NCI-H446 treated with DMSO at 0.1 percent for 48 hours (cell line): ENCODE measurements around the gene DYNLRB1.
"Not testable (repeated sequence)": the region's sequence is repeated elsewhere in the genome, so short reads cannot be mapped to it uniquely, and the experiment has no call there.

Source experiments
- DNase-seq: peaks from one replicate; lab custom pipeline; 2025; lab: John Stamatoyannopoulos, UW

DYNLRB1 gene

DNA sequence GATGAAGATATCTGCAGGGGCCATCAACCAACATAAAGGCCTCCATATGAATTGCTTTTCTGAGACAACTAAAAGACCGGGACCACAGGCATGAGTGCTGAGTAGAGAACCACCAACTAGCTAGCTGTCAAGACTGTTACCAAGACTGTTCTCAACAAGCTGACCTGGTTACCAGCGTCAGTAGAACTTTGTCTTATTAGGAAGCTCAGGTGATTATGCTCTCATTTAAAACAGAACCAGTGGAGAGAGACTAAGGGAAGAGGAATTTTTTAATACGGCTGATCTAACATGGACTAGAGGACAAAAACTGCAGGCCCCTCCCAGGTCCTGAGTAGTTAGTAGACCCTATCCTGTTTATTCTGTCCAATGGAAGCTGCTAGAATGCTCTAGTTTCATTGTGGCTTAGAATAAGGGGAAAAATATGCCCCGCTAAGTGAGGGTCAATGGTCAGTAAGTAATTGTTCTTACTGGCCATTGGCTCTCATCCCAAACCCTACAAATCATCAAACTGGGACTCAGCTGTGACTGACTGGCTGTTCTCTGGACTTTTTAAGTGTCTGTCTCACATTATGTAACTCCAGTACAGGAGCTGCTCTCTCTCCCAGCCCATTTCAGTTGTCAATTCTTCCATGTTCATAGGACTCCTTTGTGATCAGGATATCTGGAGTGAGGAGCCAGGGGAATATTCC, 3.8 kb upstream of the DYNLRB1 start:
- DNase-seq = no peak

DNA sequence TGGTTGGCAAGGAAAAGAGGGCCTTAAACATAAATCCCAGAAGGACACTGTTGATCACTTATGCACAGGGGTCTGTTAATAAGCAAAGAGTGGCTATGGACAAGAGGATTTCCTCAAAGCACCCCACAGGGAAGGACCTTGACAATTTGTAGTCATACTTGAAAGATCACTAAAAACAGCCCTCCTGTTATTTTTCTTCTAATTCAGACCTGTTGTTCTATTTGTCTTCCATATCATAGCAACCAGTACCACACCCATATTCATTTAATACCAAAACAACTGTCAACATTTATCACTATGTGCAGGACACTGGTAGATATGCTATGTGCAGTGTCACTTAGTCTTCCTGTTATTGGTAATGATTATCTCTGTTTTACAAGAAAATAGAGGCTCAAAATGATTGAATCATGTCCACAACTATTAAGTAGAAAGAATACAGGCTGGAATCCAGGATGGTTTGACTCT, 3.2 kb upstream of the DYNLRB1 start:
- DNase-seq = no peak

DNA sequence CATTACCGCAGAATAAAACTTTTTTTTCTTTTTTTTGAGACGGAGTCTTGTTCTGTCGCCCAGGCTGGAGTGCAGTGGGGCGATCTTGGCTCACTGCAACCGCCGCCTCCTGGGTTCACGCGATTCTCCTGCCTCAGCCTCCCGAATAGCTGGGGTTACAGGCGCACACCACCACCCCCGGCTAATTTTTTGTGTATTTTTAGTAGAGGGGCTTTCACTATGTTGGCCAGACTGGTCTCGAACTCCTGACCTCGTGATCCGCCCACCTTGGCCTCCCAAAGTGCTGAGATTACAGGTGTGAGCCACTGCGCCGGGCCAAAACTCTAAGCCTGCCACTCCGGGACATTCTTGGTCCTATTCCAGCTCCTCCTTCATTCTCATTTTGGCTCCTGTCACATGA, 2.2 kb upstream of the DYNLRB1 start:
- DNase-seq = not testable (repeated sequence)

DNA sequence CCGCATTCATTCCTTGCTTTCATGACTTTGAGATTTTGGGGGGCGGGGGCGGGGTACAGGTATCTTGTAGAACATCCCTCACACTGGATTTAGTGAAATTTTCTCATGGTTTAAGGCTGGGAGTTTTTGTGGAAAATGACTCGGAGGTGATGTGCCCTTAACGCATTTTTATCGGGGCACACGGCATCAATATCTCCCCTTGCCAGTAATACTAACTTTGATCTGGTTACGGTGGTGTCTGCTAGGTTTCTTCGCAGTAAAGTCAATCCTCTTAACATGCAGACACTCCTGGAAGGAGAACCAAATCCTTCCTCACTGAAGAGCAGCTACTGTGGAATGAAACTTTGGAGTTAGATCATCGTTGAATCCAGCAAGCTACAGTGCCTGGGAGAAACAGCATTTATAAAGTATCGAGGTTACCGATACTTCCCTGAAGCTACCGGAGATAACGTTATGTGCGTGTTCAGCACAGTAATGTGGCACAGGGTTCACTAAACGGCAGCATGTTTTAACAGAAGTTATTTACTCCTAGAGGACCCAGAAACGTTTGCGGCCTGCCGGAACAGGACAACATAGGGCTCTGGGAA, 1.2 kb upstream of the DYNLRB1 start:
- DNase-seq = no peak

DNA sequence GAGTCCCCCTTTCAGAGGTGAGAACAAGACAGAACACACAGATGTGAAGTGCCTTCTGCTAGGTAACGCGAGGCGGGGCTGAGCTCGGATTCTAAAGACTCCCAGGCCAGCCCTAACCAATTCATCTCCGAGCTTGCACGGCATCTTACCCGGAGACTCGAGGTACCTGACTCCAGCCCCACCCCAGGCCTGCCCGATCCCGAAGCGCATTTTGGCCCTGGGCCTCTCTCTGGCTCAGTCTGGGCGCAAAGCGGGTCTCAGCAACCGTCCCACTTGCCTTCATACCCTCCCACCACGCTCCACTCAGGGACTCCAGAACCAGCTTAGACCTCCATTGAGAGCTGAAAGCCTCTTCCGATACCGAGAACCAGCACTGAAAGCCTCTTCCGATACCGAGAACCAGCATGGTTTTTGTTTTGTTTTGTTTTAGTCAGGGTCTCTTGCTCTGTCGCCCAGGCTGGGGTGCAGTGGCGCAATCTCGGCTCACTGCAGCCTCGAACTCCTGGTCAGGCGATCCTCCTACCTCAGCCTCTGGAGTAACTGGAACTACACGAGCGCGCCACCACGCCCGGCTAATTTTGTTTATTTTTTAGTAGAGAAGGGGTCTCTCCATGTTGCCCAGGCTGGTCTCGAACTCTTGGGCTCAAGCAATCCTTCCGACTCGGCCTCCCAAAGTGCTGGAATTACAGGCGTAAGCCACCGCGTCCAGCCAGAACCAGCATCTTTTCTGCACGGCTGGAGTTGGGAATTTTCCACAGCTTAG, 557 bp upstream of the DYNLRB1 start:
- no peak for DNase-seq

DNA sequence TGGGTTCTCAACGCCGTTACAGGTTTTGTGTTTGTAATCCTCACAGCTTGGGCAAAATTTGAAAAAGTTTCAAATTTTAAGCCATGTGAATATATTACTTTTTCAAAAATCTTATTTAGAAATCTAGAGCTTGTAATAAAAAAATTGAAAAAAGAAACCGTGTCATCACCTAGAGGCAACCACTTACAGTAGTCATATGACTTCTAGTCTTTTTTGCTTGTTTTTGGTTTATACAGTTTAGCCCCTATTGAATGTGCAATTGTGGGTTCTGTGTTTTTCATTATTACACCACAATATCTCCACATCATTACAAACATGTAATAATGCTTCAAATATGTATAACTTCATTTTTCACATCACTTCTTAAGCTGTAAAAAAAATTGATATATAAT, 888 bp downstream of the DYNLRB1 start:
- no peak for DNase-seq

DNA sequence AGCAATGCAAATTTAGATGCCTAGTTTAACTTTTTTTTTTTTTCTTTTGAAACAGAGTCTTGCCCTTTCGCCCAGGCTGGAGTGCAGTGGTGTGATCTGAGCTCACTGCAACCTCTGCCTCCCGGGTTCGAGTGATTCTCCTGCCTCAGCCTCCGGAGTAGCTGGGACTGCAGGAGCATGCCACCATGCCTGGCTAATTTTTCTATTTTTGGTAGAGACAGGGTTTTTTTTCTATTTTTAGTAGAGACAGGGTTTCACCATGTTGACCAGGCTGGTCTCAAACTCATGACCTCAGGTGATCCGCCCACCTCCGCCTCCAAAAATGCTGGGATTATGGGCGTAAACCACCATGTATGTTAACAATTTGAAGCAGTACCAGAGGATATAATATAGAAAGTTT, 2.6 kb downstream of the DYNLRB1 start:
- not testable (repeated sequence) for DNase-seq

DNA sequence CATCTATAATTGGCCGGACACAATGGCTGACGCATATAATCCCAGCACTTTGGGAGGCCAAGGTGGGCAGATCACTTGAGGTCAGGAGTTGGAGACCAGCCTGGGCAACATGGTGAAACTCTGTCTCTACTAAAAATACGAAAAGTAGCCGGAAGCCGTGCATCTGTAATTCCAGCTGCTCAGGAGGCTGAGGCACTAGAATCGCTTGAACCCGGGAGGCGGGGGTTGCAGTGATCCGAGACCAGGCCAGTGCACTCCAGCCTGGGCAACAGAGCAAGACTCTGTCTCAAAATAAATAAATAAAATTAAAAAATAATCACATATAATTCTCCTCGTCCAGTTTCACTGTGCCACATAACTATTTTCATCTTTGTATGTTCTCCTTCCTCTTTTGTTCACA, 3.6 kb downstream of the DYNLRB1 start:
- not testable (repeated sequence) for DNase-seq

DNA sequence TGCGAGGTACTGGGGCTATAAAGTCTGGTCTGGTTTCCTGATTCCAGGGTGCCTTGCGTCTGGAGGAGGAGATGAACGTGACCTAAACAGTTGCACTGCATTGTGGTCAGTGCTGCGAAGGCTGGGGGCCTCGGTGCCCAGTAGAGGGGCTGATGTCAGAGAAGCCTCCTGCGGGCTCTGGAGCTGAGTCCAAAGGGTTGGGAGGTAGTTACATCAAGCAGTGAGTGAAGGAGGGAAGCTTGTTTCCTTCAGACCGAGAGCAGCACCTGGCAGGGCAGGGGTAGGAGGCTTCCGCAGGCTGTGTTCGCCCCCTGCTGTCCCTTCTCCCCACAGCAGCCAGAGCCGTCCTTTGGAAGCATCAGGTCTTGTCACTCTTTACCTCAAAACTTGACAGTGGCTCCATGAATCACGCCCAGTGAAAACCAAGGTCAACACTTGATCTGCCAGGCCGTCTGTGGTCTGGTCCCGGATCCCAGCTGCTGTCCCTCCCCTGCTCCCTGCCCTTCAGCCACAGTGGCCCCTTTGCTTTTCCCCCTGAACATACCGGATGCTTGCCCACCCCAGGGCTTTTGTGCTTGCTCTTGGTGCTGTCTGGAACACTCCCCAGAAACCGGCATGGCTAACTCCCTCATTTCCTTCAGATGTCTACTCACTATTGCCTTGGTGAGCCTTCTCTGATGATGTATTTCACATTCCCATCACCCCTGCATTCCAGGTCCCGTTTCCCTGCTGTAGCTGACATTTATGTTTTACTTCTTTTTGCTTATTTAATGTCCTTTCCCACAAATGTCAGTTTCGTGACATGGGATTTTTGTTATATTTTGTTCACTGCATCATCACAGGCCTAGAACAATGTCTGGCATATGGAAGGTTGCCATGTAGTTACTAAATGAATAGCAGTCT, 7.0 kb downstream of the DYNLRB1 start:
- DNase-seq = no peak

DNA sequence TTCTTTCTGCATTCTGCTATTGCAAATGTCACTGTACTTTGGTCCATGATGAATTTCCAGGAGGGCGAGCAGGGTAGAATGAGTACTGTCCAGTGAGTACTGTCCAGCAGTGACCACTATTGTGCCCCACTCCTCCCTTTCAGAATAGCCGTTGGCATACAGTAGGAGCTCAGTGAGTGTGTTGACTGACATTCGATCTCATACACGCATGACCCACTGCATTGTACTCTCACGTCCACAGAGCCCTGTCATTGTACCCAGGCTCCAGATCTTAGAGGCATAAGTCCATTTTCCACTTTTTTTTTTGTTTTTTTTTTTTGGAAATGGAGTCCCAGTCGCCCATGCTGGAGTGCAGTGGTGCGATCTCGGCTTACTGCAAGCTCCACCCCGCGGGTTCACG, 8.2 kb downstream of the DYNLRB1 start:
- DNase-seq = no peak

DNA sequence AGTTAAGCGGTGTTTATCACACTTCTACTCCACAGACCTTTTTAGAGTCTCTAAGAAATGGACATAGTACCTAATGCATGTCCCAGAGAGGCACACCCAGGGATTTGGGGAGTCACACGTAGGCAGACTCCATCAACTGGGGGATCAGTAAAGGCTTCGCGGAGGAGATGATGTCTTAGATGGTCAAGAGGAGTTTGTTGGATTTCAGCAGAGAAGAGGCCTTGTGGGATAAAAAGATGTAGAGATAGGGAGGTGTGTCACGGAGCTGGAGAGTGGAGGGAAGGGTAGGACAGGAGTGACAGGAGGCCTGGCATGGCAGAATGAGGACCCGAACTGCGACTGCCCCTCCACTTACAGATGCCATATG, 9.1 kb downstream of the DYNLRB1 start:
- DNase-seq = no peak

DNA sequence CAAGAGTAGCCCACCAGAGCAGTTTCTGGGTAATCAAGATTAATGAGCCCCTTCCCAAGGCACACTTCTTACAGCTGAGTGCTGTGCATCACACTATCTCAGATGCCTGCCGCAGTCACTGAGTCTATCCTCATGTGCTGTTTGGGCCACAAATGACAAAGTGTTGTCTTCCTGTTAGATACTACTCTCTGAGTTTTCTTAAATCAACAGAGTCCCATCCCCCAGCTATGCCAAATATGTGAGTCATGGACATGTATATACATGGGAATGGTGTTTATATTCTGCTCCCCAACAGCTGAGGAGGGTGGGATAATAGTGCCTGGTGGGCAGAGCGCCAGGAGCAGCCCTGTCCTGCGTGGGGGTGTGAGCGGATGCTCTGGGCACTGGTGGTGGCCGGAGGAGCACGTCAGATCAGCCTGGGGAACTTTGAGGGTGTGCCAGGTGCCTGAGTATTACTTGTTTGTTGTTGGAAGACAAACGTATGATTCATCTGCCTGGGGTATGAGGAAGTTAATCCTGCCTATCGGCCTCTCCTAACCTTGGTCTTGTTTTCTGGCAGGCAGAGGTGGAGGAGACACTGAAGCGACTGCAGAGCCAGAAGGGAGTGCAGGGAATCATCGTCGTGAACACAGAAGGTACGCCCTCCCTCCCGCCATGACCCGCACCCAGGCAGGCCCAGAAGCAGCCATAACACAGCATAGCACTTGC, 9.6 kb downstream of the DYNLRB1 start:
- peak; percentile 28 for DNase-seq

DNA sequence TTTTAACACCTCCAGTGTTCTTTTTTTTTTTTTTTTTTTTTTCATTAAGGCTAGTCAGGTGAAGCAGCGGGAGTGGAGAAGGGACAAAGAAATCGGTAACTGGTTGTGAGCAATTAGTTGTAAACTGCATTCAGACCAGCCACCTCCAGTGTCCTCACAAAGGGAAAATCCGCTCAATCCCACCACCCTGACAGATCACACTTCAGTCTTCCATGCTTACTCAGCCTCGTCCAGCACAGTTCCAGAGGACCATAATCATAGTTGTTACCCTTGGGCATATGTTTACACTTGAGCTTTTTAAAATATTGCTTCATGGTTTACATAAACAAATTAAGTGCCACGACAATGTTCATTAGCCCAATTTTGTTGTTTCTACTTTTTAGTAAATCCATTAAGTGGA, 10.2 kb downstream of the DYNLRB1 start:
- no peak for DNase-seq

DNA sequence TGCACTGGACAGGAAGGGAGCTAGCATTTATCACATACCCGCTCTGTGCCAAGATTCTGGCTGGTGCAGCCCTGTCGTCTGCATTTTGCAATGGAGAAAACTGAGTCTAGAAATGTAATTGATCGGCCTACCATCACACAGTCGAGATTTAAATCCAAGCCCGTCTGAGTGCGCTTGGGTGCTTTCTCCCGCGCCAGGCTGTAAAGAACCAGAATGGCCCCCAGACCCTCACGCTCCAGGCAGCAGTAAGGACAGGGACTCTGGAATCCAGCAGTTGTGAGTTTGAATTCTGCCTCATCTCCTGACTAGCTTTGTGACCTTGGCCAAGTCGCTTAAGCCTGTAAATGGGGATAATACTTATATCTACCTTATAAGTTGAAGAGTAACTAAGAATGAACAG, 10.8 kb downstream of the DYNLRB1 start:
- DNase-seq = no peak

DNA sequence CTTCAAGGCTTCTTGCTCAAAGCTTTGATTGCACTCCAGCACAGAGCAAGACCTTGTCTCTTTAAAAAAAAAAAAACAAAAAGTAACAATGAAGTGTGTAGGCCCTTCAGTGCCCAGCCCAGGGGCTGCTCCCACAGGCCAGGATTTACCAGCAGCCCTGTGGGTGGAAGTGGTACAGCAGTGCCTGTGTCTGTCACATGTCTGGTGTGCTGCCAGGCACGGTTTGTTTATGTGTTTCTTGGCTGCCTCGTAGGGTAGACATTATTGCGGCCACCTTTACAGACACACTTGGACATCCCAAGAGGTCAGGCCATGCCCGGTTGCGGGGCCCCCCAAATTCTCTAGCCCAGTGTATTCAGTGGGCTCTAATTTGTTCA, 12.7 kb downstream of the DYNLRB1 start:
- DNase-seq = no peak

DNA sequence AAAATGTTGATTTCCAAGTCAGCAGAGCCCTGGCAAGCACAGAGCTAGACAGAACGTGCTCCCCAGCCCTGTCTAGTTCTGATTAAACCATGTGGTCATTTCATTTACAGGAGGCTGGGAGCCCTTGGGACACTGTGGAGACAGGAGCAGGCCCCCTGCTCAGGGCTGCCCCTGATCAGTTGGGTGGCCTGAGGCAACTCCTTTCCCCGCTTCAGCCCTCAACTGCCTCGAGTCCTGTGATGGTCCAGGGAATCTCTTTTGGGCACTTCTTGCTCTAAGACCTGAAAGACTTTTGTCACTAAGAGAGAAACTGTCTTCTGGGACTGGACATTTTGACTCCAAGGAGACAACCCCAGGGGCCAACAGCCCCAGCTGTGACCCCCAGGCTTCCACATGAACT, 13.5 kb downstream of the DYNLRB1 start:
- no peak for DNase-seq

DNA sequence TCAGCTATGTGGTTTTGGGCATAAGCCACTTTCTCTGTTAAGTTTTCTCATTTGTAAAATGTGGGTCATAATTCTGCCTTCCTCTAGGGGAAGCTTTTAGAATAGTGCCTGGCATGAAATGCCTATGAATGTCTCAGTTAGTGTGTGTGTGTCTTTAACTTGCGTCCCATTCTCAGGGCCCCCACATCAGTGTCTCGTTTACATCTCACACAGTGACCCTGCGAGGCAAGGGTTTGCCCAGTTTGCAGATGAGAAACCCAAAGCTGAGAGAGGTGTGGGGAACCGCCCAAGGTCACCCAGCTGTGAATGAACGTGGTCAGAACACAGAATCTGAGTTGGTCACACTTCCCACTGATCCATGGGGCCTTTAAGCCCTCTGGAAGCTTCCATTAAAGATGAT, 14.1 kb downstream of the DYNLRB1 start:
- no peak for DNase-seq

DNA sequence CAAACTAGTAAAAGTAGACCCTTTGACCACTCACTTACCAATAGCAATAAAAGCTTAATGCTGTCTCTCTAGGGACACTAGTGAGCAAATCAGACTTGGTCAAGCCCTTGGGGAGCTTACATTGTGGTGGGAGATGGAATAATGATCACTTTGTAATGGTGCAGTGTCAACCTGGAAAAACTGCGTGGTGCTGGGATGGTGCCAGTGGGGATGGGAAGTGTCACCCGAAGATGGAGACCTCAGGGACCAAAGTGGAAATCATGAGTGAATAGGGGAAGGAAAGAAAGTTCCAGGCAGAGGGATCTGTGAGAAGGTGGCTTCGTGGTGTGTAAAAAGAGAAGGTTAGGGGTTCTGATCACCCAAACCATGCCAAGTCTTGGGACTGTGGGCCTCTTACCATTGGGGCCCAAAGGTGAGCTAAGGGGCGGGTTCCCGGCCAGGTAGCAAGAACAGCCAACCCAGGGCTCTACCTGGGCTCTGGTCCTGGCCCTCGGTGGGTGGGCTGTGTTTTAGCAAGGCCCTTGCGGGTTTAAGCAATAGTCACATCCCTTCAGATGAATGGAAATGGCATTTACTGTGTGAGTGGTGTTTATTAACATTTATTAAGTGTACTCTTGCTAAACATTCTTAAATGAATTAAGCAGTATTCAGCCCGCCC, 15.5 kb downstream of the DYNLRB1 start:
- no peak for DNase-seq

DNA sequence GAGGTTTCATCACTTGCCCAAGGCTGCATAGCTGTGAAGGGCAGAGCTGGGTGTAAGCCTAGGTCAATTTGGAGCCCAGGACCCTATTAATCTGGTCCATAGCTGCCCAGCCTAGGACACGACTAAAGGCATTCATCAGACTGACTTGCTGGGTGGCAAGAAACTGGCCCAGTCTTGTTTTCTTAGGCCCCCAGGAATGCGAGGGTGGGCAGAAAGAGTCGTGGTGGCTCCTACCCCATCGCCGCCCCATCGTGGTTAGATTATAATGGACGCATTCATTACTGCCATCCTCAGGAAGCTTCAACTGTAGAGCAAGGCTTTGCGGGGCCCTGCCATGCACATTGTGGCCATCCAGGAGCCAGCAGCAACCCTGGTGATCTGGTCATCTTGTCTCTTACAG, 16.1 kb downstream of the DYNLRB1 start:
- no peak for DNase-seq

DNA sequence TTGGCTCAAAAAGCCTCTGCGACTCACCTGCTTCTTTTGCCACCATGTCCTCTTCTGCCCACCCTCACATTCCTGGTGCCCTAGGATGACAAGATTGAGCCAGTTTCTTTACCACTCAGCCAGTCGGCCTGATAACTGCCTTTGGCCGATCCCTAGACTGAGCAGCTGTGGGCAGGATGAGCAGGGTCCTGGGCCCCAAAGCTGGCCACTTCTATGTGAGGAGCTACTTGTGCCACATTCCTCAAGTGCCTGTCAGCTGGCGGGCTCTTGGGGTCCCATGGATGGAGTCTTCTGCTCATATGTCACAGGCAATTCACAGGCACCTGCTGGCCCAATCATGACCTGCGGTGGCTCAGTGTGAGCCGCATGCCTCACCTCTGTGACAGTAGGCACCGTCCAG, 16.5 kb downstream of the DYNLRB1 start:
- no peak for DNase-seq
